ENCODE results near the gene IER3IP1.
"Not testable (repeated sequence)": the region's sequence is repeated elsewhere in the genome, so short reads cannot be mapped to it uniquely, and the experiment has no call there.

The IER3IP1 gene

GRCh38 chr18:47158404-47158803 lies 17.8 kb downstream of the IER3IP1 start:
- DNase-seq: not testable (repeated sequence)

- DNase-seq: no peak
Observed at GRCh38 chr18:47151439-47151838, 24.7 kb downstream of the IER3IP1 start.

GRCh38 chr18:47150824-47151366 lies 25.3 kb downstream of the IER3IP1 start:
- DNase-seq: peak in 1 of 2 experiments; percentile 24

GRCh38 chr18:47150029-47150823 lies 25.9 kb downstream of the IER3IP1 start, which contains the start of gene HDHD2:
TSS of gene HDHD2 (minus strand) at chr18:47150500. CDS start at chr18:47136439, 14,061 bp downstream.
- peak; percentile 86 to 89 for DNase-seq

- DNase-seq: peak in 1 of 2 experiments; percentile 3
Observed at GRCh38 chr18:47149457-47150028, 26.6 kb downstream of the IER3IP1 start.

- DNase-seq: no peak
Observed at GRCh38 chr18:47146206-47146605, 30.0 kb downstream of the IER3IP1 start.

GRCh38 chr18:47143899-47144485 lies 32.2 kb downstream of the IER3IP1 start:
- DNase-seq: no peak

- no peak for DNase-seq
Observed at GRCh38 chr18:47143153-47143552, 33.0 kb downstream of the IER3IP1 start.

- no peak for DNase-seq
Observed at GRCh38 chr18:47141289-47141688, 34.9 kb downstream of the IER3IP1 start.

GRCh38 chr18:47121146-47121545 lies 55.0 kb downstream of the IER3IP1 start:
- DNase-seq: no peak

GRCh38 chr18:47120428-47120827 lies 55.7 kb downstream of the IER3IP1 start:
- DNase-seq: peak in 1 of 2 experiments; percentile 12

- no peak for DNase-seq
Observed at GRCh38 chr18:47118981-47119380, 57.2 kb downstream of the IER3IP1 start.

- DNase-seq: no peak
Observed at GRCh38 chr18:47115205-47115604, 61.0 kb downstream of the IER3IP1 start.

GRCh38 chr18:47113796-47114540 lies 62.2 kb downstream of the IER3IP1 start:
- no peak for DNase-seq

GRCh38 chr18:47110492-47111274 lies 65.5 kb downstream of the IER3IP1 start:
- DNase-seq: no peak

- DNase-seq: no peak
Observed at GRCh38 chr18:47109720-47110119, 66.4 kb downstream of the IER3IP1 start.

- DNase-seq: no peak
Observed at GRCh38 chr18:47108998-47109405, 67.2 kb downstream of the IER3IP1 start.

GRCh38 chr18:47108373-47108772 lies 67.8 kb downstream of the IER3IP1 start:
- no peak for DNase-seq
